Measurements from ENCODE around the gene IL1A.

DNA sequence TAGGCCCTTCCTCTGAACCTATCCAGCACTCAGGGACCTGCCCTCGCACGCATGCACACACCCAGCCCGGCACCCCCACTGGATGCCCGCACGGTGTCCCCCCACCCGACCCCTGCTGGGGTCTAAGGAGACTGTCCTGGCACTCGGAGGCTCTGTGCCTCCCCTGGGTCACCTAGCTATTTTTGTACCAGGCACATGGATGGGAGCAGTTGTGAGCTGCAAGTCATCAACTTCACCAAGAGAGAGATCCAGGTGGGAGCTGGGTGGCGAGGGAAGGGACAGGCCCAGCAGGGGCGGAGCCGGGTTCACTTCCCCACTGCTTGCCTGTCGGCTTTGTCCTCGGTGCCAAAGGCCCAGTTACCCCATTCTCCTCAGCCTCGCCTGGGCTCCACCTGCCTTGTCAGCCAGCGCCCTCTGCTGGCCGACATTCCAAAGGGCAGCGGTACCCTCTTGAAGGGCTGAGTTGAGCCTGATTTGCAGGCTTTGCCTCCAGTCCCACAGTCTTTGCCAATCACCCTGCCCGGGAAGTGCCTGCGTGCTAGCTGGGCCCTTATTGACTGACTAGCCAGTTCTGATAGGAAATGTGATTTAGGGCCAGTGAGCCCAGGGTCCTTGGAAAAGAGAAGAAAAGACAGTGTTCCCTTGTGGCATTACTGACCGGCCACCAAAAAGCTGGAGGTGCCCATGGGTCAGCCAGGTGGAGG is 57.7 kb downstream of the IL1A start:
- TF ChIP-seq, protein P1, sequence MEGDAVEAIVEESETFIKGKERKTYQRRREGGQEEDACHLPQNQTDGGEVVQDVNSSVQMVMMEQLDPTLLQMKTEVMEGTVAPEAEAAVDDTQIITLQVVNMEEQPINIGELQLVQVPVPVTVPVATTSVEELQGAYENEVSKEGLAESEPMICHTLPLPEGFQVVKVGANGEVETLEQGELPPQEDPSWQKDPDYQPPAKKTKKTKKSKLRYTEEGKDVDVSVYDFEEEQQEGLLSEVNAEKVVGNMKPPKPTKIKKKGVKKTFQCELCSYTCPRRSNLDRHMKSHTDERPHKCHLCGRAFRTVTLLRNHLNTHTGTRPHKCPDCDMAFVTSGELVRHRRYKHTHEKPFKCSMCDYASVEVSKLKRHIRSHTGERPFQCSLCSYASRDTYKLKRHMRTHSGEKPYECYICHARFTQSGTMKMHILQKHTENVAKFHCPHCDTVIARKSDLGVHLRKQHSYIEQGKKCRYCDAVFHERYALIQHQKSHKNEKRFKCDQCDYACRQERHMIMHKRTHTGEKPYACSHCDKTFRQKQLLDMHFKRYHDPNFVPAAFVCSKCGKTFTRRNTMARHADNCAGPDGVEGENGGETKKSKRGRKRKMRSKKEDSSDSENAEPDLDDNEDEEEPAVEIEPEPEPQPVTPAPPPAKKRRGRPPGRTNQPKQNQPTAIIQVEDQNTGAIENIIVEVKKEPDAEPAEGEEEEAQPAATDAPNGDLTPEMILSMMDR (IDR thresholded peaks at IDR 0.05) = peak; percentile 95
- TF ChIP-seq JUND (IDR thresholded peaks at IDR 0.05) (no peak), YY1 (IDR thresholded peaks at IDR 0.05; ENCODE audit: low read depth) (no peak), MXI1 (IDR thresholded peaks at IDR 0.05; ENCODE audit: low read depth, low read length) (no peak)
